CD4-positive, alpha-beta T cell treated with Interferon gamma for 1 hour (primary cell): ENCODE measurements around the gene EOLA1.
"Not testable (repeated sequence)": the region's sequence is repeated elsewhere in the genome, so short reads cannot be mapped to it uniquely, and the experiment has no call there.

Experiments used
- DNase-seq: peaks from one replicate; pipeline ENCODE4 v3.0.0-alpha.2; 2020

EOLA1 gene

DNA sequence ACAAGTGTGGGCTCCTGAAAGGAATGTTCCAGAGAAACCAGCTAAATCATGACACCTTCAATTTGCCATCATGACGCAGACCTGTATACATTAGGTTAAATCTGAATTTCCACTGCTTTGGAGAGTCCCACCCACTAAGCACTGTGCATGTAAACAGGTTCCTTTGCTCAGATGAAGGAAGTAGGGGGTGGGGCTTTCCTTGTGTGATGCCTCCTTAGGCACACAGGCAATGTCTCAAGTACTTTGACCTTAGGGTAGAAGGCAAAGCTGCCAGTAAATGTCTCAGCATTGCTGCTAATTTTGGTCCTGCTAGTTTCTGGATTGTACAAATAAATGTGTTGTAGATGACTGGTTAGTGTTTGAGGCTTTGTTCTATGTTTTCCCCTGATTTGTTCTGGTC, 6.2 kb downstream of the EOLA1 start:
- not testable (repeated sequence) for DNase-seq

DNA sequence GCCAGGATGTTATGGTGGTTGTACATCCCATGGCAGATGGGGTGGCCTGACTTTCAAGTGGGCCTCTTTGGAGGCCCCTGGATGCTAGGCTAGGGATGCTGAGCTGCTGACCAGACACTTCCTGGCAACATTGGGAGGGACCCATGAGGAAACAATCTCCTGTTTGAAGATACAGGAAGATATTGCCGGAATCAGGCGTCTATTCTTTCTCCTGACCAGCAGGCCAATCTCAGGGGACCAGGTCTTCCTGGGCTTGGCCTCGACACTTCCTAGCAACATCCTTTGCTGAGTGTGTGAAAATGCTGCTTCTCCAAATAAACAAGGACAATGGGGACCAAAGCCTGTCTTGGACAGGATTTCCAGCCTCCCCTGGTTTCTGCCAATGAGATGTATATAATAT, 7.0 kb downstream of the EOLA1 start:
- not testable (repeated sequence) for DNase-seq

DNA sequence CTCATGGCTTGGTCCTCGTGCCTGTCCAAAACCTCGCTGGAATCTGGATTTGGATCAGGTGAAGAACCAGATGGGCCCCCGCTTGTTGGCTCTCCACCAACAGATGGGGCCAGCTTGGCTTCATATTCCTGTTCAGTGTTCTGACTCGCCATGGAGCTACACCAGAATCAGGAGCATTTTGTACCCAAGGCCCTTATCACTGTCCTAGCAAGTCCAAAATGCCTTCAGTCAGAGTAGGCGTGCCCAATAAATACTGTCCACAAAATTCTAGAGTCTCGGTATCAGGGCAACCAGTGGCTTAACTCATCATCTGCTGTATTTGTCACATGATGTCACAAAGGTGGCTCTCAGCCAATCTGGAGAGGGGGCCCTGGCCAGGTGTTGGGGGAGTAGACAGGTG, 8.9 kb downstream of the EOLA1 start, which contains the start of gene HSFX3:
TSS of gene HSFX3 (minus strand) at position 224 of the 400 bp plus-strand sequence. CDS start at position 152, 72 bp downstream.
- DNase-seq, result not testable (repeated sequence)

DNA sequence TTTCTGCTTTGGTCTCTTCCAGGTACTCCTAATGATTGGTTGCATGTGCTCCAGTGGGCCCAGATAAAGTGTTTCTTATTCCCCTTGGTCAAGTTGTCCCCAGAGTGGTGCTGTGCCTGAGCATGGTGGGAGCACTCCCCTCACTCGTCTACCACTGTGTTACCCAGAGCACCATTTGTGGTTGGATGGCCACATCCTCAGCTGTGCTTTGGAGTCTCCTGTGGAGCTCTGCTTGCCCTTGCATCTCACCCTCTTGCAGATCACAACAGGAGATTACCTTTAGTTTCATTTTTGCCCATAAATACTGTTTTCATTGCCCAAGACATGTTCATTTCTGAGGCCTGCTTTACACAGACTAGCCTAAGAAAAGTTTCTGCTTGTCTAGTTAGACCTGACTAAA, 9.6 kb downstream of the EOLA1 start:
- DNase-seq, result not testable (repeated sequence)

DNA sequence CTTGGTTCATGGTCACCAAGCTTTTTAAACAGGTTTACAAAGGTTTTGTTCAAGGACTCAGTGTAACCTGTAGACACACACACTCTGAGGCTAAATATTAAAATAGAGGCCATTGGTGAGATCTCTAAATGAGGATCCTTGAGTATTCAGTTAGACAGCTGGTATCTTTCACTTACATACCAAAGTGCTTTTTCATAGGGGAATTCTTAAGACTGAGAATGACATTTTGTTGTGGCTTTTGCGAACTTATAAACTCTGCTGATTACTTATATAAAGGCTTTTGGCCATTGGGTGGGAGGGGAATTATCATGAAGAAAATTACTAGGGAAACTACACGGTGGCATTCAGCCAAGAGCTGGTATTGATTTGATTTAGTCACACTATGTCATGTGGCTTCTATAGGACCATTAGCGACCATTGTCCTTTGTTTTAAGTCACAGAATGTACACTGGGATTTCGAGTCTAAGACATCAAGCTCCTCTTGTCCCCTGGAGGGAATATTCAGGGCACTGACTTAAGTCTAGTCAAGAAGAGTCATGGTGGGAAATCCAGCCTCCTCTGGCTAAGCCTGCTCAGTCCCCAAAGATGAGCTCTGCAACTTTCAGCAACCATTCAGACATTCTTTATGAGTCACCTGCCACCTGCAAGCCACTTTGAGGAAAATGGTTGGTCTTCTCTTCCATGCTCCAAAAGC, 10.6 kb downstream of the EOLA1 start:
- not testable (repeated sequence) for DNase-seq

DNA sequence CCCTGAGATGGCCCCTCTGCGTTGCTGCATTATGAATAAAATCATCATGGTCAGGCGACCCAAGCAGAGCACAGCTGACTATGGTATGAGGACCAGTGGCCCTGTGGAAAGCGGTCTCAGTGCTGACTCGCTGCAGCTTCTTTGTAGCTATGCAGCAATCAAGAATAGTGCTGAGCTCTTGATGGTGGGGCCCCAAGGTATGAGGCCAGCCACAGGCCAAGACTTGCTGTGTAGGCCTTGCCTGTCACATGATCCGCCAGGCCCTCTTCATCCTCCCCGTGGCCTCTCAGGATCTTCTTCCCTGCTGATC, 11.1 kb downstream of the EOLA1 start:
- DNase-seq, result not testable (repeated sequence)

DNA sequence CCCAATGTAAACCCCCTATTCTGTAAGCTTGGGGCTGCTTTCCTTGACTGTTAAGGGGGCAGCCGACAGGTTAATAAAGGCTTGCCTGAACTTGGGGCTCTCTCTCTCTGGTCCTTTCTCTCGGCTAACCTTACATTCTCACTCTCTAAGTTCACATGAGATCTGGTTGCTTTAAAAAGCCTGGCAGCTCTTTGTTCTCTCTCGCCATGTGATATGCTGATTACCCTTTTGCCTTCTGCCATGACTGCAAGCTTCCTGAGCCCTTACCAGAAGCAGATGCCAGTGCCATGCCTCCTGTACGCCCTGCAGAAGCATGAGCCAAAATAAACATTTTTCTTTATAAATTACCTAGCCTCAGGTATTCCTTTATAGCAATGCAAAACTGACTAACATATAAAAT, 14.4 kb downstream of the EOLA1 start:
- DNase-seq, result not testable (repeated sequence)

DNA sequence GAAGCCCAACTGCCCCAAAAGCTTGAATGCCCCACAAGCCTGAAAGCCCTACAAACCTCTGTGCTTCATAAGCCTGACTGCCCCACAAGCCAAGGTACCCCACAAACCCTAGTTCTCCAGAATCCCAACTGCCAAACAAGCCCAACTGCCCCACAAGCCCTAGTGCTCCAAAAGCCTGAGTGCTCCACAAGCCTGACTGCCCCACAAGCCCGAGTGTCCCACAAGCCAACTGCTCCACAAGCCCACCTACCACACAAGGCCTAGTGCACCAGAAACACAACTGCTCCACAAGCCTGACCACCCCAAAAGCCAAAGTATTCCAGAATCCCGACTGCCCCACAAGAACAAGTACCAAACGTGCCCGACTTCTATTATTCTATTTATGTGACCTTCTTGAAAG, 22.5 kb downstream of the EOLA1 start:
- no peak for DNase-seq

DNA sequence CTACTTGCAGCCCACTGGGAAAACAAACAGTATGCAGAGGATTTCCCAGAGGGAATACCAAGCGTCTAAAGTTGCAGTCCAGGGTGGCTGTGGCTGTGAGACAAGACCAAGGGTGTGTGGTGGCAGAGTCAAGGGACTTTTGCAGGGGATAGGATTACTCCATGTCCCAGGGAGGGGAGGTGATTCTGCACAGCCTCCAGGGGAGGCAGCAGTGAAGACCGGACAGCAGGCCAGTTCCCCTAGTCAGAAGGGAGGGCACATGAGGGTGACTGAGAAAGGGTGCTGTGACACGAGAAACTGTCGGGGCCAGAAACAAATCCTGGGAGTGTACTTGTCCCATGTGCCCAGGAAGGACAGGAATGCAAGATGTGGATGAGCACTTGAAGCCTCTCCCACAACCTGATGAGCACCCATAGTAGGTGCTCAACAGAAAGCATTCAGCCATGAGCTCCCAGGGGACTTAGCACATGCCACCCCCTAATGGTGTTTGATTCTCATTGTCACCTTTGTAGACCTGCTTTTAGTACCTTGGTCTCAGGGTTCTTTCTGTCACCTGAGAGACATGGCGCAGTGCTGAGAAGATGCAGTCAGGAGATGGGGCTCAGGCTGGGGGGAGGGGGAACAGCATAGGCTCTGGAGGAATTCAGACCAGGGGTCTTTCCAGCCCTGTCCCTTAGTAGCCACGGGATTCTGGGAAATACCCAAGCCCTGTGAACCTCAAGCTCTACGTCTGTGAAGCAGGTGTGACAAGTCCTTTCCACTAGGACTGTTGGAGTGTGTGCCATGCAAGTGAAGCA, 27.0 kb downstream of the EOLA1 start:
- no peak for DNase-seq

DNA sequence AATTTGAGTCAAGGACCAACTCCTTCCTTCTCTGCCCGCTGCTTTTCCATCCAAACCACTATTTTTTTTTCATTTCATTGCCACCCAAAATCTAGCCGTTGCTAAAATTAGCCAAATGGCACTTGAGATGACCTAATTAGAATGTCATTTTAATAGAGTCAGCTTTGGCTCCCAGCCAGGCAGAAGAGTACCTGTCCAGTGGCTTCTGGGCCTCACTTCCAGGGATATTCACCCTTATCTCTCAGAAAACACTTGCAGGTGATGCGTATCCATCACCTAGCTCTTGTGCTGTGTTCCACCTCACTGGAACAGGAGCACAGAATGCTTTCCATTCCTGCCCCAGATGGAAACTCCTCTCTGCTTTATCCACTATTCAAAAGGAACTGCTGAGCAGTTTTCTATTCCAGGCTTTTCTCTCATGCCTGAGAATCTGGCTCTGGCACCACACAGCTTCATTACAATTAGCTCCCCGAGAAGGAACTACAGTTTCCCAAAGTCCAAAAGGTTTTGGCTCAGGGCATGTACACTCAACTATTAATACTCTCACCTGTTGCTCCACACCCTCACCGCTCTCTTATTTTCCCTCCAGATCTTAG, 28.0 kb downstream of the EOLA1 start:
- DNase-seq, result no peak

DNA sequence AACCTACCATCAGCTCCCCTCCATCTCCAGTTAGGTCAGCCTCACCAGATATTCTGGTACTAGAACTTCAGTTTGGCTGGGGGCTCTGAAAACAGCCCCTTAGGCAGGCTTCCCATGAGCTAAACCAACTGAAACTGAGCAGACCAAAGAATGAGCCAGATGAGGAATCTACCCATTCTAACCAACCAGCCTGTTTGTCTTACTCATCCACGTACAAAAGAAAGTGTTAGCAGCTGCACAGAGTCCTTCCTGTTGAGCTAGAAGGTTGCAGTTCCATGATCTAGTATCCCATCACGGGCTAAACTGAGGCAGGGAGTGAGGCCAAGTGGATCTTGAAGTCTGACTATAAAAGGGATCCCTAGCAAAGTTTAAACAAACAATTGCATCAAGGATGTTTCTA, 29.0 kb downstream of the EOLA1 start:
- no peak for DNase-seq

DNA sequence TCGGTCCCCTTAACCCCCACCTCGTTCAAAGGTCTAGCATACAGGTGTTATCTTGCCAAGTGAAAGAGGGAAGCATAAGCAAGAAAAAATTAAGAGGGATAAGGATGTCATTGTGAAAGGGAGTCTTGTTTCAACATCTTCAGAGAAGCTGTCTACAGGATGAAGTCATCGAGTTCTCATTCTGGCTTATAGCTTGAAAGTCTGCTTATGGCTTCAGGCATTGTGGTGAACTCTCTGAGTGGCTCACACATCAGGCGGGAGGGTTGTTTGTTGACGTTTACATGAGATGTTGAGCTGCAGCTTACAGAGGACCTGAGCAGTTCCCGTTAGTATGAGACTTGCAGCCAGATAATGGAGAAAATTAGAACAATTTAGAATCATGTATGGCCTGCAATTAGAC, 29.9 kb downstream of the EOLA1 start:
- DNase-seq, result no peak

DNA sequence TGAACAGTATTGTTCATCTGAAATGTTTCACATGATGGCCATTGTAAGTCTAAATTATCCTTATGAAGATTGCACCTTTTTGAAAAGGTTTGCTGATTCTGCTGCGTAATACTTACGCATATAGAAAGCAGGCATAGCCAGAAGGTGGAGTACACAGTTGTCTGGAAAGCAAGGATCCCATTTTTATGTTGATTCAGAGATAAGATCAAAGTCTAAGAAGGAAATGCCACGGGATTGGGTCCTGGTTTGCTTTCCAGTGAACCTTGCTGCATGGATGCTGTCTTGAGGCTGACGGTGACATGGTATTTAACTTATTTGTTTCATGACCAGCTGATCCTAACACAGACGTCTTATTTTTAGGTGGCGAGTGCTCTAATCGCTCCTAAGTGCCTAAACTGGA, 31.0 kb downstream of the EOLA1 start:
- no peak for DNase-seq

DNA sequence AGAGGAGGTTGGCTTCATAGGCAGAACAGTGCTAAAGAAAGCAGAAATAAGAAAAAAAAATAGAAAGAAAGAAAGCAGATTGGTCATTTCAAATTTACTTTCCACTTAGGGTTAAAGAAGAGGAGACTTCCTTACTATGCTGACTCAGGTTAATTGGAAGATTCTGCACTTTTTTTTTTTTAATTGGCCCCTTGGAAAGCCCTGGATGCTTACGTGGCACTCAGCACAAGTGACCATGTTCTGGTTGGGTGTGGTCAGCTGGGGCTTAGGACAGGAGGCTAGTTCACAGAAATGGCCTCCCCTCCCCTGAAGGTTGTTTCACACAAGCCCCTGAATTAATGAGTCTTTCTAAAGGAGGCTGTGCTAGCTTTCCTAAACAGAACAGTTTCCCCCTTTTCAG, 31.9 kb downstream of the EOLA1 start:
- DNase-seq, result no peak

DNA sequence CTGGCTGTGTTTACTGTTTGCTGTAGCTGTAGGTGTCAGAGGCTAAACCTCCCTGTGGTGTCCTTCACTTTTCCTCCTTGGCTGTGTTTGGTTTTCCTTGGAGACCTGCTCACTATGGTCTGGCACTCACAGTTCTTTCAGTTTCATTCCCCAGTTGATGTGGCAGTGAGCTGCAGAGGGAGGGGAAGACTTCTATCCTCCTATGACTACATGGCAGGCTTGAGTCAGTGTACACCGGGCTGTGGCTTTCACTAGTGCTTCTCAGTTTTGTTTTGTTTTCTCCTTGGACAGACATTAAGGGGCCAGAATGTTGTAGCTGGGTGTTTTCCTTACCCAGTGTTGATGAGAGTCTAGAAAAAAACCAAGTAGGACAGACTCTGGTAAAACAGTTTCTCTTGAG, 32.6 kb downstream of the EOLA1 start:
- not testable (repeated sequence) for DNase-seq

DNA sequence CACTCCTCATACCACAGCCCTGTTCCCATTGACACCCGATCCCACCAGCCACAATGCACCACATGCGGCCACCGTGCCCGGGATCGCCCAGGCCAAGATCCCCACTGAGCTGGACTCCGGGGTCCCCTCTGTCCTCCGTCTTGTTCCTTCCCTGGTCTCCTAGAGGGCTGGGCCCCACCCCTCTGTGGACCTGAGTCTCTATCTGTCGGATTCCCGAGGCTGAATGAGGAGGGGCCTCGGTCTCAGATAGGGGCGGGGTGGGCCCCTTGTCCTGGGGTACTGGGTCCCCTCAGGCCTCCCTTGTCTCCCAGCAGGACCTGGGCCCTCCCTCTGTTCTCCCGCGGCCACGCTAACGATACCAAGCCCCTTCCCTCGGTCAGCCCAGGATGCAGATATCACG, 44.8 kb downstream of the EOLA1 start:
- not testable (repeated sequence) for DNase-seq

DNA sequence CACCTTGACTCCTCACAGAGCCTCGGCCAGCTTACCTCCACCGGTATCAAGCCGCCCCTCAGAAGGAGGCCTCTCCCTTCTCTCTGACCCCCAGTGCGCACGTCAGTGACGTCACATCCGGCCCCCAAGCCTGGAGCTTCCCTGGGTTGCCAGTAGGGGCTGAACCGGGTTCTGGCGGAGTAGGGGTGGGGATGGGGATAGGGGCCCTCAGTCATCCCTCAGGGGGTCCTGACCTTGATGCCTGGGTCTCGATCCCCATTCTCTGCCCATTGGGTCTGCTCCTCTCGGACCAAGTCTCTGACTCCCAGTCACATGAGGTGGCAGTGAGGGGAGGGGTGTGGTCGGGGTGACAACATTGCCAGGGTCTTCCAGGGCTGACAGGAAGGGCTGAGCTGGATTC, 46.5 kb downstream of the EOLA1 start, which contains the start of gene MAGEA9B:
TSS of gene MAGEA9B (minus strand) at position 101 of the 400 bp plus-strand sequence. CDS start 4,280 bp downstream, outside the sequence.
- not testable (repeated sequence) for DNase-seq

DNA sequence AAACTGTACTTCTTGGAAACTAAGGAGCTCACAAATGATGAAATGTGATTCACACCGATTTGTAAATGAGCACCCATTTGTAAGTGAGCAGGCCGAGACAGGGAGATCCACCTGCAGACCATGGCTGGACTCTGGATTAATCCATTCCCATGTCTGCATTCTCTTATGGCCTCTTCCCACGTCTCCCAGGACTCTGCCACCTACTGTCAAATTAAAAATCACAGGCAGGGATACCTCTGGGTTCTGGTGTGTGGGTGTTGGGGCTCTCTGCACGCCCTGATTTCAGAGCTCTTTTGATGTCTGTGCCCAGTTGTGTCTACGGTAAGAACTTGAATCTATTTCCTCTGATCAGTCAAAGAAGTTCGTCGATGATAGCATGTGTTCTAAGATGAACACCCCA, 50.2 kb downstream of the EOLA1 start:
- not testable (repeated sequence) for DNase-seq

DNA sequence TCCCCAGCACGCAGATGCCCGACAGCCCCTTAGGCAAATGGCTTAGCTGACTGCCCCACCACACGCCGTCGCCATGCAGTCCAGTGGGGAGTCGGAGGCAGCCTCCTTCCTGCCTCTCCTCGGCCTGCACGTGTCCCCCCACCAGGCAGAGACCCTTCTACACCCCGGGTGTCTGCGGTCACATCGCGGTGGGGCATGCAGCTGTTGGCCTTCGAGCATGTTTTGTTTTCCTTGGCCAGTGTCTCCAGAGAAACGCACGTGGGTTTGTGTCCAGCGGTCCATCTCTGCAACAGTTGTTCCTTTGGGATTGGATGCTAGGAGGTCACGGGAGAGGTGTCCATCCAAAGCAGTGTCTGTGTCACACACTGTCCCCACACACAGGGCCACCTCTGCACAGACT, 54.4 kb downstream of the EOLA1 start, which contains the start of gene HSFX2:
TSS of gene HSFX2 (minus strand) at position 101 of the 400 bp plus-strand sequence. CDS start 614 bp downstream, outside the sequence.
- not testable (repeated sequence) for DNase-seq

DNA sequence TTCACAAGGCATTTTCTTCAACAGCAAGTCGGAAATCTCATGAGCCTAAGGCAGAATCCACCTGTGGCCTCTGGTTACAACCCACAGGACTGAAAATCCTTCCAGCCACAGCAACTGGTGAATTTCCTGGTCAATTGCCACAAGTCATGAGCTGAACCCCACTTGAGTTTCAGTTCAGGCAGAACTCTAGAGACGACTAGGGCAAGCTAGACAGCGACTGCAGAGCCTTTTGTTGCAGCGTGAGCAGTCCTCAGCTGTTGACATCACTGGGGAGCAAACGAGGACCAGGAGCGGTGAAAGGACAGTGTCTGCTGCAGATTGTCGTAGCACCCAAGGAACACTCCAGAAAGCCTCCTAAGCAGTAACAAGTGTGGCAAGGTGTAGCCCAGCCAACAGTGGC, 55.1 kb downstream of the EOLA1 start:
- not testable (repeated sequence) for DNase-seq
